HT1080 (cell line): ENCODE data around the gene HIVEP3. TPM values are rescaled to one million over a fixed set of nuclear protein-coding genes. Genes with fewer than 3 reads are reported as not detected.

Experiments used
- DNase-seq: peaks from one replicate; pipeline ENCODE4 v3.0.0-alpha.2; 2015; ENCODE audit warnings: low read depth
- total RNA-seq: library from RNA; depleted of rRNA; stranded (reverse); fragments of >200 nt; shearing (Covaris generic); gene quantifications from 2 replicates; pipeline ENCODE4 v1.2.3, GENCODE V29; 2014

Gene HIVEP3
- total RNA-seq, 1 experiment from 2014 or later, result 6.2 TPM

- no peak for DNase-seq
Observed at GRCh38 chr1:41874151-41874719, 44.5 kb downstream of the HIVEP3 start.

- DNase-seq, result no peak
Observed at GRCh38 chr1:41872074-41872473, 46.6 kb downstream of the HIVEP3 start.

- peak; percentile 87 for DNase-seq
Observed at GRCh38 chr1:41870076-41870562, 48.6 kb downstream of the HIVEP3 start.

GRCh38 chr1:41868241-41868998, 50.3 kb downstream of the HIVEP3 start:
- no peak for DNase-seq

- no peak for DNase-seq
Observed at GRCh38 chr1:41866285-41866684, 52.4 kb downstream of the HIVEP3 start.

- no peak for DNase-seq
Observed at GRCh38 chr1:41864471-41865040, 54.2 kb downstream of the HIVEP3 start.

- DNase-seq, result no peak
Observed at GRCh38 chr1:41863718-41864117, 55.0 kb downstream of the HIVEP3 start.

- peak; percentile 96 for DNase-seq
Observed at GRCh38 chr1:41862384-41863221, 56.1 kb downstream of the HIVEP3 start.

- DNase-seq, result peak; percentile 69
Observed at GRCh38 chr1:41861535-41862383, 57.0 kb downstream of the HIVEP3 start.

- no peak for DNase-seq
Observed at GRCh38 chr1:41860771-41861170, 58.0 kb downstream of the HIVEP3 start.

- DNase-seq, result no peak
Observed at GRCh38 chr1:41860214-41860613, 58.5 kb downstream of the HIVEP3 start.

GRCh38 chr1:41859686-41860085, 59.0 kb downstream of the HIVEP3 start:
- DNase-seq, result no peak

- no peak for DNase-seq
Observed at GRCh38 chr1:41856944-41857285, 61.8 kb downstream of the HIVEP3 start.

GRCh38 chr1:41856151-41856943, 62.4 kb downstream of the HIVEP3 start:
- DNase-seq, result no peak

- DNase-seq, result no peak
Observed at GRCh38 chr1:41855713-41856112, 63.0 kb downstream of the HIVEP3 start.

GRCh38 chr1:41853907-41854306, 64.8 kb downstream of the HIVEP3 start:
- no peak for DNase-seq

- no peak for DNase-seq
Observed at GRCh38 chr1:41852091-41852490, 66.6 kb downstream of the HIVEP3 start.

GRCh38 chr1:41851589-41851988, 67.1 kb downstream of the HIVEP3 start:
- peak; percentile 93 for DNase-seq

GRCh38 chr1:41850029-41850428, 68.7 kb downstream of the HIVEP3 start:
- DNase-seq, result peak; percentile 52

- no peak for DNase-seq
Observed at GRCh38 chr1:41849211-41849759, 69.4 kb downstream of the HIVEP3 start.
